ENCODE data around the gene CDC42BPA. TPM values are rescaled to one million over a fixed set of nuclear protein-coding genes. Genes with fewer than 3 reads are reported as not detected.
A peak's percentile ranks its signal among the peaks of the same experiment; 100 is the strongest.

The CDC42BPA gene
- total and polyA plus RNA-seq, 9 of the 15 experiments (the other 6 are each of a cell fraction or from before 2014, with no cell fraction given) = 8.0 to 77.5 (median 52.1) TPM

- ChIA-PET CTCF (ENCODE audit: low intra/inter-chr PET ratio) (no interaction called here), POLR2A (no interaction called here)
- no peak for ATAC-seq
- 86% methylated on average over 4 of the region's 4 CpGs for WGBS (ENCODE audit: insufficient coverage, low coverage, missing lambda C conversion rate)
- no peak overlapping the region for H3K9ac ChIP-seq (ENCODE audit: insufficient read depth in 1 of 2, low read depth in 2 of 2, low read length in 2 of 2)
- TF ChIP-seq RBBP5 (IDR thresholded peaks at IDR 0.05; ENCODE audit: borderline replicate concordance, insufficient read depth, low read length, poor library complexity, severe bottlenecking) = no peak
- in situ Hi-C loops (cut with MboI) = no loop called here
- H3K79me2 ChIP-seq (ENCODE audit: control insufficient read depth, insufficient read depth, low read length) = no peaks in the 10 kb centered on the region
- no peaks in the 10 kb centered on the region for H3K9me3 ChIP-seq (replicated peaks; ENCODE audit: control insufficient read depth, insufficient read depth, low read depth, low read length)
- no peaks in the 10 kb centered on the region for H3K9me1 ChIP-seq (ENCODE audit: control insufficient read depth, insufficient read depth, low read length)
- BruUV-seq (replicated peaks) = no TSS peak
- intact Hi-C loops (cut with micrococcal nuclease) = no loop called here
- H4K20me1 ChIP-seq (replicated peaks; ENCODE audit: control insufficient read depth, insufficient read depth, low read length) = no peaks in the 10 kb centered on the region
- peak; percentile 19 for FAIRE-seq
- peaks cover 18% of the 10 kb centered on the region; the same call in 2 of the 3 replicates for H3K36me3 ChIP-seq (ENCODE audit: control insufficient read depth, insufficient read depth, low read length)
- H3K4me3 ChIP-seq = no peak overlapping the region
- no peak overlapping the region for H3K4me2 ChIP-seq (ENCODE audit: insufficient read depth, low read length)
- no peak overlapping the region for H3K27ac ChIP-seq (ENCODE audit: extremely low read depth, low read depth, low read length)
- no peaks in the 10 kb centered on the region for H3K4me1 ChIP-seq (replicated peaks in 1 of 2; ENCODE audit: control insufficient read depth in 2 of 2, insufficient read depth in 2 of 2, low read length in 2 of 2)
- no peaks in the 10 kb centered on the region for H3K27me3 ChIP-seq (ENCODE audit: control insufficient read depth in 2 of 2, insufficient read depth in 2 of 2, low read length in 2 of 2)
- no peak for DNase-seq (ENCODE audit: extremely low read depth in 1 of 4, low spot score in 3 of 4)
- no peak overlapping the region for H2AFZ ChIP-seq (ENCODE audit: low read depth, low read length)
Observed at GRCh38 chr1:227059076-227059475, 259.2 kb downstream of the CDC42BPA start.

- POLR2A ChIA-PET = no interaction called here
- ATAC-seq (no peak), FAIRE-seq (no peak), DNase-seq (ENCODE audit: extremely low read depth in 1 of 4, low spot score in 3 of 4) (no peak)
- Histone ChIP-seq H3K9me1 (ENCODE audit: control insufficient read depth, insufficient read depth, low read length) (no peaks in the 10 kb centered on the region), H3K4me2 (ENCODE audit: insufficient read depth, low read length) (no peak overlapping the region), H3K4me1 (replicated peaks in 1 of 2; ENCODE audit: control insufficient read depth in 2 of 2, insufficient read depth in 2 of 2, low read length in 2 of 2) (no peaks in the 10 kb centered on the region), H2AFZ (ENCODE audit: low read depth, low read length) (no peak overlapping the region), H3K9ac (ENCODE audit: insufficient read depth in 1 of 2, low read depth in 2 of 2, low read length in 2 of 2) (no peak overlapping the region), H3K4me3 (no peak overlapping the region), H3K27me3 (ENCODE audit: control insufficient read depth in 2 of 2, insufficient read depth in 2 of 2, low read length in 2 of 2) (no peaks in the 10 kb centered on the region), H3K9me3 (replicated peaks; ENCODE audit: control insufficient read depth, insufficient read depth, low read depth, low read length) (no peaks in the 10 kb centered on the region), H3K36me3 (ENCODE audit: control insufficient read depth, insufficient read depth, low read length) (peaks cover 18% of the 10 kb centered on the region; the same call in 2 of the 3 replicates), H3K27ac (ENCODE audit: extremely low read depth, low read depth, low read length) (no peak overlapping the region), H3K79me2 (ENCODE audit: control insufficient read depth, insufficient read depth, low read length) (no peaks in the 10 kb centered on the region), H4K20me1 (replicated peaks; ENCODE audit: control insufficient read depth, insufficient read depth, low read length) (no peaks in the 10 kb centered on the region)
- in situ Hi-C loops (cut with MboI) = no loop called here
- CTCF ChIA-PET (ENCODE audit: low intra/inter-chr PET ratio) = no interaction called here
- 94% methylated on average over 5 of the region's 5 CpGs for WGBS (ENCODE audit: insufficient coverage, low coverage, missing lambda C conversion rate)
- intact Hi-C loops (cut with micrococcal nuclease) = no loop called here
- no TSS peak for BruUV-seq (replicated peaks)
- TF ChIP-seq FOSL1 (tag; conservative IDR thresholded peaks at IDR 0.05) (no peak), POLR2A (conservative IDR thresholded peaks at IDR 0.05) (no peak), ZNF384 (IDR thresholded peaks at IDR 0.05; ENCODE audit: low read depth, low read length) (no peak), ARID2 (IDR thresholded peaks at IDR 0.05) (no peak), RBFOX2 (IDR thresholded peaks at IDR 0.05; ENCODE audit: low read depth, low read length) (no peak), GABPB2 (CRISPR knock-in tag; conservative IDR thresholded peaks at IDR 0.05) (no peak), ZC3H11A (IDR thresholded peaks at IDR 0.05; ENCODE audit: low read depth, low read length) (no peak), MEF2A (IDR thresholded peaks at IDR 0.05; ENCODE audit: control insufficient read depth, low read depth, low read length) (no peak), ZNF347 (CRISPR knock-in tag; IDR thresholded peaks at IDR 0.05; ENCODE audit: low read depth) (no peak), ATF4 (CRISPR knock-in tag; IDR thresholded peaks at IDR 0.05) (no peak), NR2C1 (IDR thresholded peaks at IDR 0.05) (no peak), NR2C1 (tag; IDR thresholded peaks at IDR 0.05) (no peak), PRMT5 (CRISPR knock-in tag; IDR thresholded peaks at IDR 0.05) (no peak), PHF21A (IDR thresholded peaks at IDR 0.05; ENCODE audit: borderline replicate concordance, low read depth) (no peak)
- TF ChIP-seq, protein P1, sequence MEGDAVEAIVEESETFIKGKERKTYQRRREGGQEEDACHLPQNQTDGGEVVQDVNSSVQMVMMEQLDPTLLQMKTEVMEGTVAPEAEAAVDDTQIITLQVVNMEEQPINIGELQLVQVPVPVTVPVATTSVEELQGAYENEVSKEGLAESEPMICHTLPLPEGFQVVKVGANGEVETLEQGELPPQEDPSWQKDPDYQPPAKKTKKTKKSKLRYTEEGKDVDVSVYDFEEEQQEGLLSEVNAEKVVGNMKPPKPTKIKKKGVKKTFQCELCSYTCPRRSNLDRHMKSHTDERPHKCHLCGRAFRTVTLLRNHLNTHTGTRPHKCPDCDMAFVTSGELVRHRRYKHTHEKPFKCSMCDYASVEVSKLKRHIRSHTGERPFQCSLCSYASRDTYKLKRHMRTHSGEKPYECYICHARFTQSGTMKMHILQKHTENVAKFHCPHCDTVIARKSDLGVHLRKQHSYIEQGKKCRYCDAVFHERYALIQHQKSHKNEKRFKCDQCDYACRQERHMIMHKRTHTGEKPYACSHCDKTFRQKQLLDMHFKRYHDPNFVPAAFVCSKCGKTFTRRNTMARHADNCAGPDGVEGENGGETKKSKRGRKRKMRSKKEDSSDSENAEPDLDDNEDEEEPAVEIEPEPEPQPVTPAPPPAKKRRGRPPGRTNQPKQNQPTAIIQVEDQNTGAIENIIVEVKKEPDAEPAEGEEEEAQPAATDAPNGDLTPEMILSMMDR (IDR thresholded peaks at IDR 0.05 in 2 of 3, conservative IDR thresholded peaks at IDR 0.05 in 1 of 3; ENCODE audit: insufficient read depth in 2 of 3, low read depth in 1 of 3, low read length in 3 of 3) = no peak
Observed at GRCh38 chr1:227058321-227058751, 260.0 kb downstream of the CDC42BPA start.
